H9 (cell line): ENCODE results near the gene NDC1. TPM values are rescaled to one million over a fixed set of nuclear protein-coding genes. Genes with fewer than 3 reads are reported as not detected.

ENCODE experiments used
- DNase-seq: peaks from one replicate; pipeline ENCODE4 v3.0.0-alpha.2; 2017
- H2AFZ ChIP-seq: one replicate; pipeline ENCODE4 v1.6.1; 2013; ENCODE audit warnings: mild to moderate bottlenecking, low read length, control low read depth, moderate library complexity
- H2AK5ac ChIP-seq: 2 replicates; pipeline ENCODE4 v1.6.1; 2013; ENCODE audit warnings: low read length, control low read depth, mixed read lengths; ENCODE audit not compliant: insufficient read length
- H2BK120ac ChIP-seq: one replicate; pipeline ENCODE4 v1.6.1; 2013; ENCODE audit warnings: low read depth, mild to moderate bottlenecking, low read length, control low read depth, inconsistent platforms; ENCODE audit not compliant: poor library complexity, severe bottlenecking
- H2BK12ac ChIP-seq: 2 replicates; pipeline ENCODE4 v1.6.1; 2013; ENCODE audit warnings: low read length, control low read depth, mixed read lengths, low read depth; ENCODE audit not compliant: insufficient read length
- H2BK15ac ChIP-seq: 2 replicates; pipeline ENCODE4 v1.6.1; 2013; ENCODE audit warnings: low read depth, low read length, control low read depth
- H2BK20ac ChIP-seq: one replicate; pipeline ENCODE4 v1.6.1; 2013; ENCODE audit warnings: low read depth, mild to moderate bottlenecking, low read length, control low read depth, inconsistent platforms; ENCODE audit not compliant: poor library complexity, severe bottlenecking
- H2BK5ac ChIP-seq: 2 replicates; pipeline ENCODE4 v1.6.1; 2013; ENCODE audit warnings: low read length, control low read depth, mixed read lengths; ENCODE audit not compliant: insufficient read length
- H3K14ac ChIP-seq: 2 replicates; pipeline ENCODE4 v1.6.1; 2013; ENCODE audit warnings: low read length, control low read depth; ENCODE audit not compliant: insufficient read depth
- H3K18ac ChIP-seq: 2 replicates; pipeline ENCODE4 v1.6.1; 2013; ENCODE audit warnings: low read depth, mild to moderate bottlenecking, mixed read lengths, low read length, control low read depth; ENCODE audit not compliant: insufficient read length
- H3K23ac ChIP-seq: 2 replicates; pipeline ENCODE4 v1.6.1; 2013; ENCODE audit warnings: low read length, control low read depth, mixed read lengths, low read depth; ENCODE audit not compliant: insufficient read length
- H3K23me2 ChIP-seq: 2 replicates; pipeline ENCODE4 v1.6.1; 2013; ENCODE audit warnings: low read depth, mild to moderate bottlenecking, mixed read lengths, low read length, control low read depth; ENCODE audit not compliant: insufficient read length, poor library complexity, severe bottlenecking
- H3K27ac ChIP-seq: 2 replicates; pipeline ENCODE4 v1.5.1; 2013; ENCODE audit warnings: low read length, control low read depth, mixed read lengths, low read depth; ENCODE audit not compliant: insufficient read length
- H3K27me3 ChIP-seq: 2 replicates; pipeline ENCODE4 v1.6.1; 2013; ENCODE audit warnings: low read length, control low read depth, inconsistent platforms; ENCODE audit not compliant: insufficient read depth
- H3K4ac ChIP-seq: 2 replicates; pipeline ENCODE4 v1.6.1; 2013; ENCODE audit warnings: low read depth, mild to moderate bottlenecking, control low read depth, inconsistent platforms, low read length, moderate library complexity
- H3K4me1 ChIP-seq: 2 replicates; pipeline ENCODE4 v1.6.1; 2013; ENCODE audit warnings: low read length, control low read depth, inconsistent platforms; ENCODE audit not compliant: insufficient read depth
- H3K4me2 ChIP-seq: 2 replicates; pipeline ENCODE4 v1.6.1; 2013; ENCODE audit warnings: low read length, control low read depth, mixed read lengths; ENCODE audit not compliant: insufficient read length, insufficient read depth
- H3K56ac ChIP-seq: 2 replicates; pipeline ENCODE4 v1.6.1; 2013; ENCODE audit warnings: low read depth, mild to moderate bottlenecking, mixed read lengths, low read length, control low read depth; ENCODE audit not compliant: insufficient read length
- H3K79me1 ChIP-seq: 2 replicates; pipeline ENCODE4 v1.6.1; 2013; ENCODE audit warnings: low read depth, mild to moderate bottlenecking, moderate library complexity, low read length, control low read depth, inconsistent platforms; ENCODE audit not compliant: insufficient read depth, poor library complexity, severe bottlenecking
- H3K79me2 ChIP-seq: 2 replicates; pipeline ENCODE4 v1.6.1; 2013; ENCODE audit warnings: low read length, control low read depth, inconsistent platforms; ENCODE audit not compliant: insufficient read depth
- H3K9ac ChIP-seq: 2 replicates; pipeline ENCODE4 v1.6.1; 2013; ENCODE audit warnings: low read length, control low read depth, mixed read lengths; ENCODE audit not compliant: insufficient read length; ENCODE audit errors: extremely low read depth
- H3K9me3 ChIP-seq: one replicate; pipeline ENCODE4 v1.6.1; 2013; ENCODE audit warnings: low read depth, low read length, inconsistent platforms; ENCODE audit not compliant: control insufficient read depth
- H3T11ph ChIP-seq: one replicate; pipeline ENCODE4 v1.6.1; 2013; ENCODE audit warnings: mild to moderate bottlenecking, low read length, control low read depth, inconsistent platforms
- H4K20me1 ChIP-seq: one replicate; pipeline ENCODE4 v1.6.1; 2013; ENCODE audit not compliant: control insufficient read depth, insufficient read length, insufficient read depth
- H4K5ac ChIP-seq: 2 replicates; pipeline ENCODE4 v1.6.1; 2013; ENCODE audit warnings: low read depth, mild to moderate bottlenecking, mixed read lengths, low read length, control low read depth; ENCODE audit not compliant: insufficient read length
- H4K8ac ChIP-seq: replicated peaks from 2 replicates; pipeline ENCODE4 v1.6.1; 2013; ENCODE audit warnings: low read length, control low read depth, mixed read lengths, low read depth; ENCODE audit not compliant: insufficient read length
- H4K91ac ChIP-seq: 2 replicates; pipeline ENCODE4 v1.6.1; 2013; ENCODE audit warnings: low read depth, mild to moderate bottlenecking, moderate library complexity, mixed read lengths, low read length, control low read depth; ENCODE audit not compliant: insufficient read length
- H3K27ac Mint-ChIP-seq, 3 experiments: 2 replicates in 2 of 3; 3 replicates in 1 of 3; pipeline ENCODE4 v1.8.0; 2020 to 2021; ENCODE audit warnings: mixed read lengths in 3 of 3, mild to moderate bottlenecking in 1 of 3, moderate library complexity in 1 of 3
- H3K27me3 Mint-ChIP-seq: 2 replicates; pipeline ENCODE4 v1.8.0; 2021; ENCODE audit warnings: low read depth, mild to moderate bottlenecking, moderate library complexity, mixed read lengths
- H3K36me3 Mint-ChIP-seq, 3 experiments: 2 replicates in 2 of 3; 3 replicates in 1 of 3; pipeline ENCODE4 v1.8.0; 2020 to 2021; ENCODE audit warnings: low read depth in 3 of 3, mixed read lengths in 3 of 3; ENCODE audit not compliant: insufficient read depth in 1 of 3
- H3K4me1 Mint-ChIP-seq, 2 experiments: 2 replicates each; pipeline ENCODE4 v1.8.0; 2020; ENCODE audit warnings: mixed read lengths in 2 of 2
- H3K4me3 Mint-ChIP-seq, 2 experiments: 2 replicates in 1 of 2; 3 replicates in 1 of 2; pipeline ENCODE4 v1.8.0; 2020 to 2021; ENCODE audit warnings: mild to moderate bottlenecking in 2 of 2, mixed read lengths in 2 of 2, moderate library complexity in 1 of 2
- H3K9me3 Mint-ChIP-seq, 2 experiments: 2 replicates in 1 of 2; 3 replicates in 1 of 2; pipeline ENCODE4 v1.8.0; 2020; ENCODE audit warnings: mild to moderate bottlenecking in 2 of 2, mixed read lengths in 2 of 2, moderate library complexity in 1 of 2
- WGBS: extraction: QIAGEN DNeasy Blood & Tissue Kit; methylation state at CpG from one replicate; pipeline ENCODE4 v1.1.7; 2013; ENCODE audit warnings: missing lambda C conversion rate, low lambda C conversion rate, mixed read lengths; ENCODE audit not compliant: insufficient read length; ENCODE audit errors: extremely low coverage; 5-methylcytosine and 5-hydroxymethylcytosine counted together
- total RNA-seq: library from RNA; stranded (reverse); gene quantifications from 2 replicates; pipeline ENCODE4 v1.2.1, GENCODE V29; 2021
- TF ChIP-seq, protein P1 (sequence below): fragments of 200-600 bp; sonication (generic); conservative IDR thresholded peaks from 3 replicates; pipeline ENCODE4 v1.8.0; 2021; ENCODE audit warnings: antibody characterized with exemption, mild to moderate bottlenecking

NDC1 gene
- total RNA-seq, 1 experiment from 2014 or later = 49.3 TPM

GRCh38 chr1:53736290-53736689, 101.8 kb downstream of the NDC1 start:
- no peak overlapping the region for H3K27ac ChIP-seq
- no peak overlapping the region for H3K4me2 ChIP-seq
- H3K27me3 ChIP-seq = peaks cover 47% of the 10 kb centered on the region

More at GRCh38 chr1:53736290-53736689, 101.8 kb downstream of the NDC1 start:
- Mint-ChIP-seq H3K4me1 (peaks cover 9 to 17% of the 10 kb centered on the region in 2 experiments), H3K9me3 (no peaks in the 10 kb centered on the region), H3K4me3 (no peak overlapping the region), H3K27me3 (peaks cover 90% of the 10 kb centered on the region), H3K36me3 (no peaks in the 10 kb centered on the region), H3K27ac (no peak overlapping the region)
- H3K9me3 ChIP-seq = no peaks in the 10 kb centered on the region
- no peak overlapping the region for H2BK15ac ChIP-seq
- no peak overlapping the region for H2BK120ac ChIP-seq
- H4K8ac ChIP-seq = no peak overlapping the region
- no peak overlapping the region for H2BK12ac ChIP-seq
- H4K5ac ChIP-seq = no peak overlapping the region
- no peak overlapping the region for H2BK20ac ChIP-seq
- no peak overlapping the region for H2BK5ac ChIP-seq
- H3K14ac ChIP-seq = no peak overlapping the region
- H3K9ac ChIP-seq = no peak overlapping the region
- H3K4ac ChIP-seq = no peak overlapping the region
- H3K79me1 ChIP-seq = no peaks in the 10 kb centered on the region
- H3T11ph ChIP-seq = no peak overlapping the region
- no peak overlapping the region for H3K23ac ChIP-seq
- no peaks in the 10 kb centered on the region for H3K4me1 ChIP-seq
- DNase-seq = no peak
- no peak overlapping the region for H2AK5ac ChIP-seq
- H4K20me1 ChIP-seq = no peaks in the 10 kb centered on the region
- H2AFZ ChIP-seq = no peak overlapping the region
- H3K23me2 ChIP-seq = peaks cover 11% of the 10 kb centered on the region
- H3K18ac ChIP-seq = no peak overlapping the region
- no peak overlapping the region for H3K56ac ChIP-seq
- H4K91ac ChIP-seq = no peak overlapping the region
- no CpG with 5 or more reads among the region's 11 CpGs for WGBS
- H3K79me2 ChIP-seq = no peaks in the 10 kb centered on the region
- TF ChIP-seq, protein P1, sequence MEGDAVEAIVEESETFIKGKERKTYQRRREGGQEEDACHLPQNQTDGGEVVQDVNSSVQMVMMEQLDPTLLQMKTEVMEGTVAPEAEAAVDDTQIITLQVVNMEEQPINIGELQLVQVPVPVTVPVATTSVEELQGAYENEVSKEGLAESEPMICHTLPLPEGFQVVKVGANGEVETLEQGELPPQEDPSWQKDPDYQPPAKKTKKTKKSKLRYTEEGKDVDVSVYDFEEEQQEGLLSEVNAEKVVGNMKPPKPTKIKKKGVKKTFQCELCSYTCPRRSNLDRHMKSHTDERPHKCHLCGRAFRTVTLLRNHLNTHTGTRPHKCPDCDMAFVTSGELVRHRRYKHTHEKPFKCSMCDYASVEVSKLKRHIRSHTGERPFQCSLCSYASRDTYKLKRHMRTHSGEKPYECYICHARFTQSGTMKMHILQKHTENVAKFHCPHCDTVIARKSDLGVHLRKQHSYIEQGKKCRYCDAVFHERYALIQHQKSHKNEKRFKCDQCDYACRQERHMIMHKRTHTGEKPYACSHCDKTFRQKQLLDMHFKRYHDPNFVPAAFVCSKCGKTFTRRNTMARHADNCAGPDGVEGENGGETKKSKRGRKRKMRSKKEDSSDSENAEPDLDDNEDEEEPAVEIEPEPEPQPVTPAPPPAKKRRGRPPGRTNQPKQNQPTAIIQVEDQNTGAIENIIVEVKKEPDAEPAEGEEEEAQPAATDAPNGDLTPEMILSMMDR = no peak
